CD14-positive monocyte (primary cell): ENCODE data around the gene CEP68. TPM values are rescaled to one million over a fixed set of nuclear protein-coding genes. Genes with fewer than 3 reads are reported as not detected.

Source experiments
- DNase-seq, 3 donors: peaks; one replicate each; pipeline ENCODE4 v3.0.0-alpha.2; 2011 to 2022
- H2AFZ ChIP-seq: 2 replicates; pipeline ENCODE4 v1.6.0; 2012; ENCODE audit warnings: mild to moderate bottlenecking, low read depth, low read length, inconsistent platforms; ENCODE audit not compliant: insufficient read depth, poor library complexity, severe bottlenecking
- H3K27ac ChIP-seq, 2 donors: 1 replicate in 1 of 2; 2 replicates in 1 of 2; pipeline ENCODE4 v1.5.1; 2012 to 2013; ENCODE audit warnings: low read length in 2 of 2, control low read depth in 1 of 2, inconsistent platforms in 1 of 2, low read depth in 1 of 2, mild to moderate bottlenecking in 1 of 2
- H3K27me3 ChIP-seq, 2 donors: one replicate each; pipeline versions ENCODE4 v1.6.0 to v1.6.1; 2011 to 2013; ENCODE audit warnings: low read length in 2 of 2; ENCODE audit not compliant: control insufficient read depth in 2 of 2, insufficient read depth in 2 of 2
- H3K36me3 ChIP-seq, 2 donors: replicated peaks in 1 of 2; 1 replicate in 1 of 2; 2 replicates in 1 of 2; pipeline versions ENCODE4 v1.5.1 to v1.6.1; 2012 to 2013; ENCODE audit warnings: low read length in 2 of 2, control low read depth in 1 of 2, inconsistent platforms in 1 of 2, mild to moderate bottlenecking in 1 of 2; ENCODE audit not compliant: insufficient read depth in 2 of 2, control insufficient read depth in 1 of 2
- H3K4me1 ChIP-seq, 2 donors: 1 replicate in 1 of 2; 2 replicates in 1 of 2; pipeline versions ENCODE4 v1.5.1 to v1.6.1; 2012 to 2013; ENCODE audit warnings: low read length in 2 of 2, control low read depth in 1 of 2, inconsistent platforms in 1 of 2, mild to moderate bottlenecking in 1 of 2, moderate library complexity in 1 of 2; ENCODE audit not compliant: insufficient read depth in 2 of 2, control insufficient read depth in 1 of 2
- H3K4me2 ChIP-seq: replicated peaks from 2 replicates; pipeline ENCODE3; 2012; ENCODE audit warnings: low read length, moderate library complexity, mild to moderate bottlenecking; ENCODE audit not compliant: poor library complexity, severe bottlenecking; ENCODE audit errors: extremely low read depth
- H3K4me3 ChIP-seq, 3 experiments: fragments of 200-600 bp in 1 of 3; sonication (generic) in 1 of 3; replicated peaks in 1 of 3; 1 replicate in 2 of 3; 2 replicates in 1 of 3; pipeline ENCODE4 v1.5.1; 2011 to 2013; ENCODE audit warnings: low read length in 3 of 3, mild to moderate bottlenecking in 3 of 3, control low read depth in 2 of 3, low read depth in 2 of 3, inconsistent platforms in 1 of 3, moderate library complexity in 1 of 3
- H3K79me2 ChIP-seq: 2 replicates; pipeline ENCODE4 v1.6.0; 2012; ENCODE audit warnings: mild to moderate bottlenecking, control low read depth, inconsistent platforms, low read length, moderate library complexity; ENCODE audit not compliant: insufficient read depth
- H3K9ac ChIP-seq: 2 replicates; pipeline ENCODE4 v1.6.0; 2017; ENCODE audit warnings: low read length, mild to moderate bottlenecking; ENCODE audit not compliant: insufficient read depth, poor library complexity, severe bottlenecking
- H3K9me3 ChIP-seq, 2 donors: replicated peaks in 1 of 2; 1 replicate in 1 of 2; 2 replicates in 1 of 2; pipeline versions ENCODE4 v1.5.1 to v1.6.1; 2012 to 2013; ENCODE audit warnings: low read length in 2 of 2, control low read depth in 1 of 2; ENCODE audit not compliant: control insufficient read depth in 1 of 2, insufficient read depth in 1 of 2
- H4K20me1 ChIP-seq: 2 replicates; pipeline ENCODE4 v1.6.0; 2012; ENCODE audit warnings: mild to moderate bottlenecking, low read length, control low read depth, moderate library complexity; ENCODE audit not compliant: insufficient read depth
- H3K27ac Mint-ChIP-seq, 7 donors: one replicate each; pipeline ENCODE4 v1.8.0; 2020; ENCODE audit warnings: mild to moderate bottlenecking in 7 of 7, mixed read lengths in 7 of 7, moderate library complexity in 6 of 7, inconsistent platforms in 2 of 7
- H3K27me3 Mint-ChIP-seq, 3 donors: one replicate each; pipeline ENCODE4 v1.8.0; 2021 to 2022; ENCODE audit warnings: low read depth in 3 of 3, mild to moderate bottlenecking in 3 of 3, mixed read lengths in 3 of 3, moderate library complexity in 3 of 3, inconsistent platforms in 1 of 3
- H3K36me3 Mint-ChIP-seq, 2 donors: one replicate each; pipeline ENCODE4 v1.8.0; 2020; ENCODE audit warnings: mixed read lengths in 2 of 2, inconsistent platforms in 1 of 2, mild to moderate bottlenecking in 1 of 2
- H3K4me1 Mint-ChIP-seq: one replicate; pipeline ENCODE4 v1.8.0; 2020; ENCODE audit warnings: mild to moderate bottlenecking, mixed read lengths
- H3K4me3 Mint-ChIP-seq, 2 donors: one replicate each; pipeline ENCODE4 v1.8.0; 2020; ENCODE audit warnings: mild to moderate bottlenecking in 2 of 2, mixed read lengths in 2 of 2, moderate library complexity in 1 of 2
- H3K9me3 Mint-ChIP-seq, 7 donors: one replicate each; pipeline ENCODE4 v1.8.0; 2020 to 2022; ENCODE audit warnings: mixed read lengths in 7 of 7, mild to moderate bottlenecking in 6 of 7, moderate library complexity in 6 of 7, inconsistent platforms in 2 of 7
- whole genome bisulfite sequencing: methylation state at CpG from one replicate; pipeline ENCODE4 v1.1.5; 2013; ENCODE audit warnings: missing lambda C conversion rate; ENCODE audit not compliant: insufficient coverage; 5-methylcytosine and 5-hydroxymethylcytosine counted together
- intact Hi-C, 2 donors: fragments of 100-400 bp; cut with micrococcal nuclease; formaldehyde crosslinking; loops; one replicate each; pipeline versions ENCODE4 v1.15.0 to v1.15.1; 2023
- polyA plus RNA-seq, 3 donors: library from polyadenylated mRNA; depleted of rRNA in 1 of 3; unstranded in 2 of 3; stranded (reverse) in 1 of 3; fragments of 300-500 nt in 2 of 3; fragments of >200 nt in 1 of 3; fragmentation: Illumina TruSeq in 2 of 3; gene quantifications; 1 replicate in 2 of 3; 2 replicates in 1 of 3; pipeline ENCODE4 v1.2.3, GENCODE V29; 2012 to 2021
- TF ChIP-seq, protein P1 (sequence below): fragments of 200-600 bp; IDR thresholded peaks from one replicate; pipeline ENCODE4 v1.8.0; 2022; ENCODE audit warnings: antibody characterized with exemption, mild to moderate bottlenecking

Gene CEP68
- polyA plus RNA-seq, 3 donors: 2.5 to 6.5 (median 2.8) TPM

DNA sequence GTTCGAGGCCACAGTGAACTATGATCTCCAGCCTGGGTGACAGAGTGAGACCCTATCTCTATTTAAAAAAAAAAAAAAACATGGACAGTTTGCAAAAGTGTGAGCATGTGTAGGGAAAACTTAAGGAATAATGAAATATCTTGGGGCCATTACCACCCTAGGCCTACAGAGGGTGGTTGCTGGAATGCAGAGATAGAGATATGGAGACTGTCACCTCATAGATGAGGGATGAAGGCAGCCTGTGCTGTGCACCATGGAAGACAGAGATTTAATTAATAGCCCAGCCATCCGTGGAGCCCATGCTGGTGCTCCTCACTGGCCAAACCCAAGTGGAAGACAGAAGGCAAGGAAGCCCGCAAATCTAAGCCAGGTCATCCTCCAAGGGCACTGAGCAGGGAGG is 16.6 kb upstream of the CEP68 start:
- H3K27me3 ChIP-seq: no peaks in the 10 kb centered on the region
- no peaks in the 10 kb centered on the region for H3K79me2 ChIP-seq
- no peak overlapping the region for H3K4me2 ChIP-seq
- no peak overlapping the region for H2AFZ ChIP-seq
- H3K9me3 Mint-ChIP-seq: peaks cover 10 to 14% (median 12%) of the 10 kb centered on the region in 7 donors
- 100% methylated on average over 1 of the region's 3 CpGs for WGBS
- H3K36me3 ChIP-seq: peaks cover 7 to 26% of the 10 kb centered on the region in 2 donors
- H3K9me3 ChIP-seq: peaks cover 10 to 12% of the 10 kb centered on the region in 2 donors
- H3K4me3 ChIP-seq: no peak overlapping the region
- H3K36me3 Mint-ChIP-seq: peaks cover 30 to 34% of the 10 kb centered on the region in 2 donors
- DNase-seq: no peak
- intact Hi-C loops: loop anchor here (2.0 to 10.0 kb wide), 3 partner anchors 47 to 455 kb away; no protein-coding TSS in a partner anchor
- no peak overlapping the region for H3K27ac ChIP-seq
- no peaks in the 10 kb centered on the region for H4K20me1 ChIP-seq
- H3K4me1 Mint-ChIP-seq: peaks cover 8% of the 10 kb centered on the region
- TF ChIP-seq, protein P1, sequence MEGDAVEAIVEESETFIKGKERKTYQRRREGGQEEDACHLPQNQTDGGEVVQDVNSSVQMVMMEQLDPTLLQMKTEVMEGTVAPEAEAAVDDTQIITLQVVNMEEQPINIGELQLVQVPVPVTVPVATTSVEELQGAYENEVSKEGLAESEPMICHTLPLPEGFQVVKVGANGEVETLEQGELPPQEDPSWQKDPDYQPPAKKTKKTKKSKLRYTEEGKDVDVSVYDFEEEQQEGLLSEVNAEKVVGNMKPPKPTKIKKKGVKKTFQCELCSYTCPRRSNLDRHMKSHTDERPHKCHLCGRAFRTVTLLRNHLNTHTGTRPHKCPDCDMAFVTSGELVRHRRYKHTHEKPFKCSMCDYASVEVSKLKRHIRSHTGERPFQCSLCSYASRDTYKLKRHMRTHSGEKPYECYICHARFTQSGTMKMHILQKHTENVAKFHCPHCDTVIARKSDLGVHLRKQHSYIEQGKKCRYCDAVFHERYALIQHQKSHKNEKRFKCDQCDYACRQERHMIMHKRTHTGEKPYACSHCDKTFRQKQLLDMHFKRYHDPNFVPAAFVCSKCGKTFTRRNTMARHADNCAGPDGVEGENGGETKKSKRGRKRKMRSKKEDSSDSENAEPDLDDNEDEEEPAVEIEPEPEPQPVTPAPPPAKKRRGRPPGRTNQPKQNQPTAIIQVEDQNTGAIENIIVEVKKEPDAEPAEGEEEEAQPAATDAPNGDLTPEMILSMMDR: no peak
- no peak overlapping the region for H3K27ac Mint-ChIP-seq
- H3K9ac ChIP-seq: no peak overlapping the region
- peaks cover 0 to 2% (median 0%) of the 10 kb centered on the region in 3 donors for H3K27me3 Mint-ChIP-seq
- no peak overlapping the region for H3K4me3 Mint-ChIP-seq
- peaks cover 4 to 7% of the 10 kb centered on the region in 2 donors for H3K4me1 ChIP-seq

DNA sequence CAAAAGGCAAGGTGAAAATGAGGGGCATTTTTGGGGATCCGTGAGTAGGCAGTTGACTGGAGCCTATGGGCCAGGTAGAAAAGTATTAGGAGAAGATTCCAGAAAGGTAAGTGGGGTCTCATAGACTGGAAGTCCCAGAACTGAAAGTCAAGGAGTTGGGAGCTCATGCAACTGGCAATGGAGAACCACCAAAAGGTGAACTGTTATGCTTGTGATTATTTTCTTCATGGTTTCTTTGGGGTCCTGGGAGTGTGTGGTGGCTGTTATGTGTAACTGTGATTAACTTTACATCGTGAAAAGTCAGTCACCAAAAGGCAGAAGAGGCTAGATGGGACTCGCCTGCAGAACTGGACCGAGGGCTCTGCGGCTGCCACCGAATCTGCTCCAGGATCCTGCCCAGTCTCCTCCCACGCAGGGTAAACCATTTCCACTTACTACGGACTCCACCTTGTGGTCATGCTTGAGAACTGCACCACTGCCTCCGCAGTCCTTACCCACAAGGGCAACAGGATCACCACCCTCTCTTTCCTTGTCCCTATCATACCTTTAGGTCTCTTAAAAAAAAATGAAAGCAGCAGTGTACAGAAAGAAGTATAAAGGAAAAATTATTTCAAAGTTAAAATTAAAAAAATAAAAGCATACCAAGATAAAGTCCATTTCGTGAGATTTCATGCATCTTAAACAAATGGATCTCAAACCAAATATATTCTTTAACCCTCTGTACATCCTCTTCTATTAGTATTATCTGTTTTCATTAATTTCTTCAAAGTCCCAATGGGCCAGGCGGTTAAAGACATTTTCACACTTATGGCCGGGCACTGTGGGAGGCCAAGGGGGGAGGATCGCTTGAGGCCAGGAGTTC is 15.6 kb upstream of the CEP68 start:
- Mint-ChIP-seq H3K4me1 (peaks cover 8% of the 10 kb centered on the region), H3K4me3 (peak overlapping the region; percentile 38 to 80), H3K27me3 (peaks cover 0 to 2% (median 0%) of the 10 kb centered on the region in 3 donors), H3K9me3 (peaks cover 13 to 21% (median 16%) of the 10 kb centered on the region in 7 donors), H3K27ac (no peak overlapping the region), H3K36me3 (peaks cover 37 to 42% of the 10 kb centered on the region in 2 donors)
- intact Hi-C loops: loop anchor here (2.0 to 10.0 kb wide), 2 partner anchors 124 to 456 kb away; no protein-coding TSS in a partner anchor
- TF ChIP-seq, protein P1: peak; percentile 95
- Histone ChIP-seq H3K4me2 (peak overlapping the region; percentile 55), H3K27ac (no peak overlapping the region), H3K9ac (no peak overlapping the region), H2AFZ (peak overlapping the region; percentile 66), H4K20me1 (no peaks in the 10 kb centered on the region), H3K4me3 (no peak overlapping the region), H3K36me3 (peaks cover 7 to 36% of the 10 kb centered on the region in 2 donors), H3K27me3 (no peaks in the 10 kb centered on the region), H3K79me2 (no peaks in the 10 kb centered on the region), H3K9me3 (peaks cover 10 to 12% of the 10 kb centered on the region in 2 donors), H3K4me1 (peaks cover 4 to 7% of the 10 kb centered on the region in 2 donors)
- peak; percentile 76 to 81 (median 80) for DNase-seq
- 14% methylated on average over 7 of the region's 13 CpGs for WGBS
